ENCODE results near the gene ATP13A4. TPM values are rescaled to one million over a fixed set of nuclear protein-coding genes. Genes with fewer than 3 reads are reported as not detected.

ATP13A4 gene
- polyA plus RNA-seq, 5 donors = 37.4 to 62.9 (median 47.4) TPM

DNA sequence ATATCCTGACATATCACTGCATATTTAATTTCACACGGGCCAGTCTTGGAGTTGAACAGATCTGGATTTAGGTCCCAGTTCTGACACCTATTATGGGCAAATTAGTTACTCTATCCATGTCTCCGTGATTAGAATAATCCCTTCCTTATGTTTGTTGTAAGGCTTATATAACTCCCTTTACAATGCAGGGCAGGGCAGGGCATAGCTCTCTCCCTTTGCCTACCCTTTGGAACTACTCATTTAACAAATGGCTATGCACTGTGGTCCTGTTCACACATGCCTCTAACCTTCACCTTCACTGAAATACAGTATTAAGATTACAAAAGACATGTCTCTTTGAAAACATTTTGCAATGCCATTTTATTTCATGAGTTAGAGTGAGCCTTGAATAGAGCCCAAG, 151.4 kb downstream of the ATP13A4 start:
- DNase-seq = no peak

DNA sequence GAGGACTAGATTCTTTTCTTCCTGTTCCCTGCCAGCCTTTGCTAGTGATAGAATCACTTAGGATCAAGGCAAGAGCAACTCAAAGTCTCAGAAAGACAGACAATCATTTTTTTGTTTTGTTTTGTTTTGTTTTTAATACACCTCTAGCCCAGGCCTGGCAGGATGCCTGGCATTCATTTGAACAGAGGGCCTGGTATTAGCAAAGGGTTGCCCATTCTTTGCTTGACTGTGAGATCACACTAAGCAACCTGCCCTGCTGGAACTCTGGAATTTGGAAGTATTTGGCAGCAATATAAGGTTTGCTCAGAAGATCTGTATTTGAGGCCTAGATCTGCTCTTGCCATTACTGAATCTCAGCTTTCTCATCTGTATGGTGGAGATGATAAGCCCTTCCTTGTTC, 154.4 kb downstream of the ATP13A4 start:
- no peak for DNase-seq

DNA sequence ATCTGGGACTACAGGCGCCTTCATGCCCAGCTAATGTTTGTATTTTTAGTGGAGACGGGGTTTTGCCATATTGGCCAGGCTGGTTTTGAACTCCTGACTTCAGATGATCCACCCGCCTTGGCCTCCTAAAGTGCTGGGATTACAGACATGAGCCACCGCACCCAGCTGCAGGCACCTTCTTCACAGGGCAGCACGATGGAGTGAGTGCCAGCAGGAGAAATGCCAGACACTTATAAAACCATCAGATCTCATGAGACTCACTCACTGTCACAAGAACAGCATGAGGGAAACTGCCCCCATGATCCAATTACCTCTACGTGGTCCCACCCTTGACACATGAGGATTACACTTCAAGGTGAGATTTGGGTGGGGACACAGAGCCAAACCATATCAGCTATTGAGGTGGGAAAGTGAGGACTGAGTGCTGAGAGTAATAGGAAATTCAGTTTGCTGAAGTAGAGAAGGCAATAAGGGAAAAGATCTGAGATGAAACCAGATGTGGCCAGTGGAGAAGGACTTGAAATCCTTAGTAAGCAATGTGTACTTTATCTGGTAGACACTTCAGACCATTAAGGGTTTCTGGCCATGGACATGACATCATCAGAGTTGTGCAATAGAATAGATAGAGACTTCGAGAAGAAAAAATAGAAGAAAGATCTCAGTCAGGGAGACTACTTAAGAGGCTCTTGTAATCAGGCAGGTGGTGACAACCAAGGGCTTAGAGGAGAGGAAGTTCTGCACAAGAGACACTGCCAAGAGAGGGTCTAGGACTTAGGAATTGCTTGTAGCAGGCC, 158.0 kb downstream of the ATP13A4 start:
- no peak for DNase-seq

DNA sequence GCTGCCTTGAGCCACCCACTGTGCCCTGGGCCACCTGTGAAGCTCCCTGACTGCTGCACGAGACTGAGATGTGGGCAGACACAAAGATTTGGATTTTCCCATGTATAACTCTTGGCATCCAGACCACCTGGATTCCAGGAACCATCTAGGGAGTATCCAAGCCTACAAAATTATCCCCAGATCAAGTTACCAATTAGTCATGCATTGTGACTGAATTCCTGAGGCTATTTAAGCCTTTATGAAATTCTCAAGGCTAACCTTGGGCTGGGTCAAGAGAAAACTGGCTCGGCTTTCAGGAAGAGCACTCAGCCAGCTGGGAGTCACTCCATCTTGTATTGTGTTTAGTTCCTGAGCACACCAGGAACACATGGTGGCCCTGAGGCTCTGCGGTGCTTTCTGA, 162.8 kb downstream of the ATP13A4 start:
- DNase-seq = no peak

DNA sequence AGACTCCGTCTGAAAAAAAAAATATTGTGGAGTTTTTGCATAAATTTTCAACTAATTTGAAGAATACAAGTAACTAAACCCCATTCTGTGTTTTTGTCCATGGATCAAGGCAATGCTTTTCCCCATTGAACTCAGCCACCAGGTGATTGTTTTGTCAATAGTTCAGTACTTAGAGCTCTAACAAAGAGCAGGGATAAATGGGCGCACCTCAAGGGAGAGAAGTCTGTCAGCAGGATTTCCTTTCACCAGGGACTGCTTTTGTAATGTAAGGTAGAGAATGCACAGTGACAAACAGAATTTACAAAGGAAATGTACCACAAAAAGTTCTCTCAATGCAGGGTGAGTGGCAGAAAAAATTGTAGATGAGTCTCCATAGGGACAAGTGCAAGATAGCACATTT, 165.4 kb downstream of the ATP13A4 start:
- DNase-seq = no peak

DNA sequence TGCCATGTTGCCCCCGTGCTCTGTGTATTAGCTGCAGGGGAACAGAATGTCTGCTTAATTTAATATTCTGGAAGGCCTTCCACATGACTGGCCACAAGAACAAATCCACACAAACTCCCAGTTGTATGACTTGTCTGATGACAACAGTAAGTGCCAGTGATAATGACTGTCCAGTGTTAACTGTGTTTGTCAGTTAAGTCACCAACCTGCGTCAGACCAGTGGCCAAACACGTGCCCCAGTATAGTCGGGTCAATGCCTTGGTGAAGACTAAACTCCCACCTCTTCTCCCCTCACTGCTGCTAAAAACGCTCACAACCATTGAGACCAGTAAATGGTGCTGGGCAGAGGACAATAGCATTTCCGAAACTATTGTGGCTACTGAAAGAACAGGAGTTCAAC, 166.3 kb downstream of the ATP13A4 start:
- no peak for DNase-seq

DNA sequence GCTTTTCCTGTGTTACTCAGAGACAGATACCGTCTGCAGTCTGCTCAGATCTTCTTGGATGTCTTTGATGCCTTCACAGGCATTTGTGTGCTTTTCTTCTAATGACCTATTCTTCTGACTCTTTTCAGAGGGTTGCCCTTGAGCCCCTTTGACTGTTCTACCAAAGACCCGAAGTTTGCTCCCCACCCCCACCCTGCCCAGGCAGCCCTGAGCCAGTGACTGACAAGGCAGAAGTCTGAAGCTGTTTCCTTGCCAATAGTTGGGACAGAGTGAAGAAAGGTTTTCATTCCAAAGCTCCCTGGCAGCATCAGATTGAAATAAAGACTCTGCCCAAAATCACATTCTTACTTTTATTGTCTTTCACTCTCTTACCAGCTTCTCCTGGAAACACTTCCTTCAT, 167.1 kb downstream of the ATP13A4 start:
- DNase-seq = no peak

DNA sequence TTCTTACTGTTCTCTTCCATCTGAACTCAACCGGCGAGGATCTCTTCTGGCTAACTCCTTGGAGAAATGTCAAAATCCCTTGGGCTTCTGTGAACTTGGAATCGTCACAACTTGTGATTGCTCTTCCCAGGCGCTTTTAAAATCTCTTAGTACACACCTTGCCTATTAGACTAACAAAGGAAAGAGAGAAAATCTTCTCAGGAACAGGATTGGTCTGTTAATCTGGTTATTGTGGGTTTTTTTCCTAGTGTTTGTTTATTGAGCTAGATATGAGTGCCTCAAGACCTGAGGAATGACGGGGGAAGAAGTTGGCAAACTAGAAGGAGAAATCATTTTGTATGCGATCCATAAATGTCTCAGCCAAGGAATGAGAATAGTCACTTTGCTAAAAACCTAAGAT, 176.0 kb downstream of the ATP13A4 start, which contains the start of gene ATP13A5:
Gene ATP13A5, minus strand, starts transcription at position 48 of the 400 bp plus-strand sequence. Its CDS starts 28 bp downstream, at position 20.
- no peak for DNase-seq

DNA sequence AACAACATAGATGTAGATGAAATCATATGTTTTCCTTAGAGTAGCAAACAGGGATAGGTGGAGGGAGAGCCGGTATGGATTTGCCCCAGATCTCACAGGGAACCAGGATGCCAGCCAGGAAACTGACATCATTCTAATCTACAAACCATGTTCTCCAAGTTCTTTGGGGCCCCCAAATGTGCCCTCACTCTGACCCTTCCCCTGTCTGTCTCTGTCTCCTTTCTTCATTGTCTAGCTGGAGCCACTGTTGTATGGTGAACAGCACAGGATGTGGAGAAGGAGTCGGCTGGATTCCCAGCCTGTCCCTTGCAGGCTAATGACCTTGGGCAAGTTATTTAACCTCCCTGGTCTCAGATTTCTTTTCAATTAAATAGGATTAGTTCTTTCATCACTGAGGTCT, 177.1 kb downstream of the ATP13A4 start:
- no peak for DNase-seq

DNA sequence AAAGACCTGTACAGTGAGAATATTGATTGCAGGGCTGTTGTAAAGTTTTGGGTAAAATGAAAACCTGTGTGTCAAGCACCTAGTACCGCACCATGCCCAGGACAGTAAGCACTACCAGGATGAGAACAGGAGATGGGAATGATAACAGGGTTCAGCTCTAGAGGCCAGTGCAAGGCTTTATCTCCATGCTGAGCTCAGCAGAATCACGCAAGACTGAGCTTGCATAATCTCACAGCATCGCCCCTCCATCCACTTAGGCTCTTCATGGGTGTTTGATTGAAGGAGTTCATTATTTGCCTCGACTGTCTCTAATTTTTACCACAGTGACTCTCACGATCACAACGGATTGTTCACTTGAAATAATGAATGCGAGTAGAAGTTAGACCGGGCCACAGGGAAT, 179.1 kb downstream of the ATP13A4 start:
- DNase-seq = no peak

DNA sequence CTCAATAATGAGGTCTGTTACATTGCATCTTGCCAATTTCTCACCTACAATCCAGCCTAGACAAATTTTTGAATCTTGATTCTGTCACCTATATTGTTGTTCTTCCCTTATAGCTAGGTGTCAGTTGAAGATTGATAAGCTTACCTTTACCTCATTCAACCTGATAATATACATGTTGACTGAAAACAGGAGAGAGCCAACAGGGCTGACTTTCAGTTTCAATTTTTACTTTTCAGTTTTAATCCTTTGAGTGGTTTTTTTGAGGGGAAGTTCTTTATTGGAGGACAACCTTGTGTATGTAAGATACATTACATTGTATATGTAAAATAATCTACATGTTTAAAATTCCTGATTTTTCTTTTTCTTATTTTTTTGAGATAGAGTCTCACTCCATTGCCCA, 181.9 kb downstream of the ATP13A4 start:
- DNase-seq = no peak

DNA sequence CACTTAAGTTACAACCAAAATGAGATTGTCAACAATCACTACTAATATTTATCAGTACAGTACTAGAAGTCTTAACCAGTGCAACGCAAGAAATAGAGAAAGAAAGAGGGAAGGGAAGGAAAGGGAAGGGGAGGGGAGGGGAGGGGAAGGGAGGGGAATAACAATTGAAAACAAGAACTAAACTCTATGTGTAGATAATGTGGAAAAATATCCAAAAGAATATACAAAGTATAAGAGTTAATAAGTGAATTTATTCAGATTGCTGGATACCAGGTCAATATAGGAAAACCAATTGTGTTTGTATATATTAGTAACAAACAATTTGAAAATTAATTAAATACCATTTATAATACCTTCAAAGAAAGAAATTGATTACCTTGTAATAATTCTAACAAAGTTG, 186.8 kb downstream of the ATP13A4 start:
- DNase-seq = no peak

DNA sequence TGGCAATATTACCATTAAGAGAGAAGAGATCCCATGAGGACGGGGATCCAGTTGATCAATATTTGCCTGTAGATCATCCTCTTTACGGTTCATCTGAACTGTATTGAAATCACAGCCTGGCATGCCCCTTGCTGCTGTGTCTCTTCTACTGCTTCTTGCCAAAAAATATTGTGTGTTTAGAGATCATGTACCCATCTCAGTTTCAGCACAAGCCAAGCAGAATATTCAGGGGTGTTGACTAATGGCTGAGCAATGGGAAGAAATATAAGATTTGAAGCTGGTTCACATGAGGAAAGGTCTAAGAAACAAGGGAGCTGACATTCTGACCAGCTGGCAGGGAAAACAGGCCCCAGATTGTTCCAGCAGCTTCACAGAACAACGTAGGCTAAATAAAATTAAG, 197.4 kb downstream of the ATP13A4 start:
- DNase-seq = no peak

DNA sequence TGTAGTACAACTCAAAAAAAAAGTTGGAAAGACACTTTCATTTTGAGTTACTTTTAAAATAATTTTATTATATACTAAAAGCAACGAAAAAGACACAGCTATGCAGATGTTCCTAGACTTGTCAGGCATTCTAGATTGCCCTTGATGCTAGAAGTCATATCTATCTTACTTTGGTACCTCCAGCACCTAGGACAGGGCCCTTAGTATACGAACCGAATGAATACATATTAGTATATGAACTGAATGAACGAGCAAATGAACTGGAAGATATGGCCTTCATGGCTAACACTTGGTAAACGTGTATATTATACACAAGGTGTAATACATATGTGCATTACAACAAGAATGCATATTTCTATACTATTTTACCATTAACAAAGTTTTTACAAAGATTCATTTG, 200.3 kb downstream of the ATP13A4 start:
- no peak for DNase-seq

Other genes with a start within 250 kb of the ATP13A4 start
- gene ATP13A5, start 176.1 kb downstream of the ATP13A4 start, polyA plus RNA-seq (ENCODE audit: insufficient read depth in 1 of 5, insufficient read length in 5 of 5, low replicate concordance in 1 of 5) = under 1 TPM; 0.60 to 0.89 (median 0.69) TPM
- gene OPA1, start 38.3 kb upstream of the ATP13A4 start, polyA plus RNA-seq (ENCODE audit: insufficient read depth in 1 of 5, insufficient read length in 5 of 5, low replicate concordance in 1 of 5) = 10 to 100 TPM; 34.2 to 81.2 (median 67.4) TPM

Data from right lung (tissue), 5 donors.